Endodermal cell (in vitro differentiated cells): Measurements from ENCODE around the gene RETSAT. TPM values are rescaled to one million over a fixed set of nuclear protein-coding genes. Genes with fewer than 3 reads are reported as not detected.
"Not testable (repeated sequence)": the region's sequence is repeated elsewhere in the genome, so short reads cannot be mapped to it uniquely, and the experiment has no call there.

ENCODE experiments used
- DNase-seq: peaks from one replicate; pipeline ENCODE4 v3.0.0-alpha.2; 2017
- H3K27ac ChIP-seq: 2 replicates; pipeline ENCODE4 v1.5.1; 2013; ENCODE audit warnings: mild to moderate bottlenecking, low read depth, low read length, moderate library complexity
- H3K27me3 ChIP-seq: 2 replicates; pipeline ENCODE4 v1.6.1; 2013; ENCODE audit warnings: mild to moderate bottlenecking, low read length, moderate library complexity; ENCODE audit not compliant: insufficient read depth, control insufficient read depth, poor library complexity, severe bottlenecking
- H3K36me3 ChIP-seq: 2 replicates; pipeline ENCODE4 v1.7.0; 2013; ENCODE audit warnings: mild to moderate bottlenecking, low read length, moderate library complexity; ENCODE audit not compliant: control insufficient read depth, insufficient read depth
- H3K4me1 ChIP-seq: one replicate; pipeline ENCODE4 v1.7.0; 2013; ENCODE audit warnings: low read length; ENCODE audit not compliant: control insufficient read depth, insufficient read depth
- H3K4me3 ChIP-seq: 2 replicates; pipeline ENCODE4 v1.5.1; 2013; ENCODE audit warnings: mild to moderate bottlenecking, low read length, moderate library complexity
- H3K9ac ChIP-seq: 2 replicates; pipeline ENCODE4 v1.6.1; 2013; ENCODE audit warnings: mild to moderate bottlenecking, low read length, moderate library complexity; ENCODE audit not compliant: poor library complexity, severe bottlenecking; ENCODE audit errors: extremely low read depth
- H3K9me3 ChIP-seq: 2 replicates; pipeline ENCODE4 v1.6.1; 2013; ENCODE audit warnings: mild to moderate bottlenecking, low read length, moderate library complexity; ENCODE audit not compliant: control insufficient read depth
- H3K27ac Mint-ChIP-seq: 2 replicates; pipeline ENCODE4 v1.8.0; 2020; ENCODE audit warnings: mixed read lengths
- H3K27me3 Mint-ChIP-seq: 2 replicates; pipeline ENCODE4 v1.8.0; 2021; ENCODE audit warnings: mild to moderate bottlenecking, mixed read lengths; ENCODE audit not compliant: insufficient read depth
- H3K36me3 Mint-ChIP-seq: 2 replicates; pipeline ENCODE4 v1.8.0; 2020; ENCODE audit warnings: low read depth, mixed read lengths
- H3K4me1 Mint-ChIP-seq: 2 replicates; pipeline ENCODE4 v1.8.0; 2020; ENCODE audit warnings: mixed read lengths
- H3K4me3 Mint-ChIP-seq: 2 replicates; pipeline ENCODE4 v1.8.0; 2020; ENCODE audit warnings: mild to moderate bottlenecking, moderate library complexity, mixed read lengths
- H3K9me3 Mint-ChIP-seq: 2 replicates; pipeline ENCODE4 v1.8.0; 2020; ENCODE audit warnings: mild to moderate bottlenecking, mixed read lengths
- WGBS, 2 experiments: methylation state at CpG; one replicate each; pipeline versions ENCODE4 v1.1.5 to v1.1.7; 2013; ENCODE audit warnings: missing lambda C conversion rate in 2 of 2, mixed read lengths in 1 of 2; ENCODE audit not compliant: insufficient coverage in 1 of 2, insufficient read length in 1 of 2; 5-methylcytosine and 5-hydroxymethylcytosine counted together
- total RNA-seq, 2 donors: library from RNA; stranded (reverse); fragmentation: NEBNext Ultra II Directional in 1 of 2; extraction: Animal tissue kit (Norgen Biotek cat#: 25700) in 1 of 2; gene quantifications; 2 replicates in 1 of 2; 3 replicates in 1 of 2; pipeline ENCODE4 v1.2.1, GENCODE V29; 2021
- TF ChIP-seq, protein P1 (sequence below): fragments of 200-600 bp; sonication (generic); conservative IDR thresholded peaks from 2 replicates; pipeline ENCODE4 v1.5.0; 2021; ENCODE audit warnings: antibody characterized with exemption, mild to moderate bottlenecking

Gene RETSAT
- total RNA-seq, 2 donors from 2014 or later = 12.7 to 19.7 TPM

DNA sequence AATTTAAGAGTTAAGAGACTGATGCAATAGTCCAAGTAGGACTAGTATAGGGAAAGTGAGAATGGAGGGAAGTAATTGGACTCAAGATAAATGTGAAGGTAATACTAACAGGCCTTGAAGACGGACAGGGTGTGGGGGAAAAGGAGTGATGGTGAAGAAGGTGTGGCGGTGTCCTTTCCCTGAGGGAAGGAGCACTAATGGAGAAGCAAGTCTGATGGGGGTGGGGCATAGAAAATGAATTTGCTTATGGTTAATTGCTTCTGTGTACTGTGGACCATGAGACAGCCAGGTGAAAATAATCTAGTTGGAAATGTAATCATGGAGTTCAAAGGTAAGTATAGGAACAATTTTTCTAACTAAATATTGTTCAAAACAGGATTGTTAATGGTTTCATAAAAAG is 19.4 kb downstream of the RETSAT start:
- H3K4me3 Mint-ChIP-seq = no peak overlapping the region
- no peaks in the 10 kb centered on the region for H3K4me1 Mint-ChIP-seq
- Histone ChIP-seq H3K36me3 (no peaks in the 10 kb centered on the region), H3K9ac (no peak overlapping the region), H3K9me3 (no peaks in the 10 kb centered on the region), H3K4me3 (no peak overlapping the region), H3K27me3 (no peaks in the 10 kb centered on the region), H3K27ac (no peak overlapping the region), H3K4me1 (no peaks in the 10 kb centered on the region)
- DNase-seq = no peak
- no peaks in the 10 kb centered on the region for H3K36me3 Mint-ChIP-seq
- H3K27me3 Mint-ChIP-seq = peaks cover 3% of the 10 kb centered on the region
- 42 to 50% methylated on average over 2 of the region's 2 CpGs for WGBS, 2 experiments
- H3K9me3 Mint-ChIP-seq = peaks cover 4% of the 10 kb centered on the region
- no peak overlapping the region for H3K27ac Mint-ChIP-seq
- TF ChIP-seq, protein P1, sequence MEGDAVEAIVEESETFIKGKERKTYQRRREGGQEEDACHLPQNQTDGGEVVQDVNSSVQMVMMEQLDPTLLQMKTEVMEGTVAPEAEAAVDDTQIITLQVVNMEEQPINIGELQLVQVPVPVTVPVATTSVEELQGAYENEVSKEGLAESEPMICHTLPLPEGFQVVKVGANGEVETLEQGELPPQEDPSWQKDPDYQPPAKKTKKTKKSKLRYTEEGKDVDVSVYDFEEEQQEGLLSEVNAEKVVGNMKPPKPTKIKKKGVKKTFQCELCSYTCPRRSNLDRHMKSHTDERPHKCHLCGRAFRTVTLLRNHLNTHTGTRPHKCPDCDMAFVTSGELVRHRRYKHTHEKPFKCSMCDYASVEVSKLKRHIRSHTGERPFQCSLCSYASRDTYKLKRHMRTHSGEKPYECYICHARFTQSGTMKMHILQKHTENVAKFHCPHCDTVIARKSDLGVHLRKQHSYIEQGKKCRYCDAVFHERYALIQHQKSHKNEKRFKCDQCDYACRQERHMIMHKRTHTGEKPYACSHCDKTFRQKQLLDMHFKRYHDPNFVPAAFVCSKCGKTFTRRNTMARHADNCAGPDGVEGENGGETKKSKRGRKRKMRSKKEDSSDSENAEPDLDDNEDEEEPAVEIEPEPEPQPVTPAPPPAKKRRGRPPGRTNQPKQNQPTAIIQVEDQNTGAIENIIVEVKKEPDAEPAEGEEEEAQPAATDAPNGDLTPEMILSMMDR = no peak

DNA sequence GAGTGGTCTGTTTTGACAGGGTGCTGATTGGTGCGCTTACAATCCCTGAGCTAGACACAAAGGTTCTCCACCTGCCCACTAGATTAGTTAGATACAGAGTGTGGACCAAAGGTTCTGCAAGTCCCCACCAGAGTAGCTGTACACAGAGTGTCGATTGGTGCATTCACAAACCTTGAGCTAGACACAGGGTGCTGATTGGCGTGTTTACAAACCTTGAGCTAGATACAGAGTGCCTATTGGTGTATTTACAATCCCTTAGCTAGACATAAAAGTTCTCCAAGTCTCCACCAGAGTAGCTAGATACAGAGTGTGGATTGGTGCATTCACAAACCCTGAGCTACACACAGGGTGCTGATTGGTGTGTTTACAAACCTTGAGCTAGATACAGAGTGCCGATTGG is 20.5 kb downstream of the RETSAT start:
- H3K4me1 Mint-ChIP-seq, H3K27ac Mint-ChIP-seq, H3K9ac ChIP-seq, H3K36me3 Mint-ChIP-seq, H3K9me3 Mint-ChIP-seq, H3K36me3 ChIP-seq, H3K4me3 Mint-ChIP-seq, H3K27me3 Mint-ChIP-seq, H3K9me3 ChIP-seq, DNase-seq, H3K4me1 ChIP-seq, H3K27me3 ChIP-seq, H3K4me3 ChIP-seq, H3K27ac ChIP-seq: not testable (repeated sequence)
- WGBS, 2 experiments = 94 to 95% methylated on average over 3 of the region's 4 CpGs

DNA sequence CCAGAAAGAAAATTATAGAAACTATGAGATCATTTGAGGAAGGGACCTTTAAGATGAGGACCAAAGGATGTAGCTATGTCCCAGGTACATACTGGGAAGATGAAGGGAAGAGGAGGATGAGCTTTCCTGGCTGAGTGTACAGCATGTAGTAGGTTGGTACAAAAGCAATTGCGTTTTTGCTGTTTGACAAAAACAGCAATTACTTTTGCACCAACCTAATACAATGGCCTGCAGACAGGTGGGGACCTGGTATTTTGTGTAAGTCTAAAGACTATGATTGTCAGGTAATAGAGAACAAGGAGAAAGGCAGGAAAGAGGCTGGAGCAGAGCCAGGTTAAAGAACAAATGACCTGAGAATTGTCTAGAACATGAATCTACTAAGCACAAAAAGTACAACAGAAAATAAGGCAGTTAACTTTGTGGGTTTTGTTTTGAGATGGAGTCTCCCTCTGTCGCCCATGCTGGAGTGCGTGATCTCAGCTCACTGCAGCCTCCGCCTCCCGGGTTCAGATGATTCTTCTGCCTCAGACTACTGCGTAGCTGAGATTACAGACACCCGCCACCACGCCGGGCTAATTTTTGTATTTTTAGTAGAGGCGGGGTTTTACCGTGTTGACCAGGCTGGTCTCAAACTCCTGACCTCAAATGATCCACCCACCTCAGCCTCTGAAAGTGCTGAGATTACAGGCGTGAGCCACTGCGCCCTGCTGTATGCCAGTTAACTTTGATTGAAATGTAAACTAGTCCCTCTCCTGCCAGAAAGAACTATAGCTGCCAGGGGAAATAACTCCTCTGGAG is 23.3 kb downstream of the RETSAT start:
- no peak overlapping the region for H3K27ac ChIP-seq
- H3K4me1 ChIP-seq = no peaks in the 10 kb centered on the region
- peaks cover 19% of the 10 kb centered on the region for H3K4me1 Mint-ChIP-seq
- H3K4me3 ChIP-seq = no peak overlapping the region
- H3K36me3 ChIP-seq = no peaks in the 10 kb centered on the region
- H3K9me3 Mint-ChIP-seq = peaks cover 4% of the 10 kb centered on the region
- TF ChIP-seq, protein P1 = no peak
- peaks cover 5% of the 10 kb centered on the region for H3K36me3 Mint-ChIP-seq
- no peaks in the 10 kb centered on the region for H3K27me3 ChIP-seq
- H3K9ac ChIP-seq = no peak overlapping the region
- no peak for DNase-seq
- peaks cover 3% of the 10 kb centered on the region for H3K27me3 Mint-ChIP-seq
- H3K4me3 Mint-ChIP-seq = no peak overlapping the region
- WGBS, 2 experiments = 82 to 91% methylated on average over 12 to 13 of the region's 13 CpGs
- H3K9me3 ChIP-seq = no peaks in the 10 kb centered on the region
- H3K27ac Mint-ChIP-seq = no peak overlapping the region

DNA sequence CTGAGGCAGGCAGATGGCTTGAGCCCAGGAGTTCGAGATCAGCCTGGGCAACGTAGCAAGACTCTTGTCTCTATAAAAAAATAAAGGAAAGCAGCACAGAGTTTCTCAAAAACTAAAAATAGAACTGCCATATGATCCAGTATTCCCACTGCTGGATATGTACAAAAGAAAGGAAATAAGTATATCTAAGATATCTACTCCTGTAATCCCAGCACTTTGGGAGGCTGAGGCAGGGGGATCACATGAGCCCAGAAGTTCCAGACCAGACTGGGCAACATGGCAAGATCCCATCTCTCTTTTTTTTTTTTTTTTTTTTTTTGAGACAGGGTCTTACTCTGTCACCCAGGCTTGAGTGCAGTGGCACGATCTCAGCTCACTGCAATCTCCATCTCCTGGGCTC is 24.6 kb downstream of the RETSAT start:
- DNase-seq, H3K9me3 ChIP-seq, H3K27ac ChIP-seq, H3K27ac Mint-ChIP-seq, H3K9ac ChIP-seq, H3K4me1 ChIP-seq, H3K9me3 Mint-ChIP-seq, H3K27me3 ChIP-seq, H3K4me3 ChIP-seq, H3K27me3 Mint-ChIP-seq: not testable (repeated sequence)
- Mint-ChIP-seq H3K4me1 (peaks cover 30% of the 10 kb centered on the region), H3K4me3 (peak overlapping the region; percentile 73), H3K36me3 (peaks cover 15% of the 10 kb centered on the region)
- 95% methylated on average over 3 of the region's 3 CpGs; no CpG with 5 or more reads in 1 of the 2 experiments for WGBS, 2 experiments
- H3K36me3 ChIP-seq = peaks cover 11% of the 10 kb centered on the region
